ENCODE results near the gene RSPO3. TPM values are rescaled to one million over a fixed set of nuclear protein-coding genes. Genes with fewer than 3 reads are reported as not detected.

The RSPO3 gene
- total and polyA plus RNA-seq, 2 experiments from 2014 or later = 1.4 to 2.9 TPM

DNA sequence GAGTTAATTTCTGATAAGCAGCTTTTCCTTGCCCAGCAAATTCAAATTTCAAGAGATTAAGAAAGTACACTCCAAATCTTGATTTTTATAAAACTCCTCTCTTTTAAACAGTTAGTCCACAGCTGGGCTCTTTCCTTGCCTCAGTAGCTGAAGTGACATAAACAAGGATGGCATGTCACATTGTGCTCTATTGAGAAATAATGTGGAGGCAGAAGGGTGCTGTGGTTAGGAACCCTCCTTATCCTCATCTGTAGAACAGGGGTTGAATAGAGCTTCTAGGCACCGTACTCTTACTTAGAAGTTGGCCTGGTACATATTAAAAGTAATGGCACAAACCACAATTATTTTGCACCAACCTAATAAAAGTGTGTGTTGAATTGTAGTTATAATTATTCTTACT is 70.3 kb downstream of the RSPO3 start:
- Histone ChIP-seq H2AFZ (no peak overlapping the region), H3K9ac (no peak overlapping the region), H4K20me1 (ENCODE audit: insufficient read depth) (no peaks in the 10 kb centered on the region), H3F3A (ENCODE audit: insufficient read depth) (peaks cover 23% of the 10 kb centered on the region), H3K79me2 (ENCODE audit: insufficient read depth) (no peaks in the 10 kb centered on the region), H3K4me3 (no peak overlapping the region), H3K4me1 (ENCODE audit: insufficient read depth) (peaks cover 29% of the 10 kb centered on the region), H3K27ac (no peak overlapping the region), H3K4me2 (ENCODE audit: unreplicated experiment) (no peak overlapping the region), H3K27me3 (replicated peaks; ENCODE audit: insufficient read depth) (no peaks in the 10 kb centered on the region), H3K9me3 (ENCODE audit: low read depth) (no peaks in the 10 kb centered on the region), H3K9me2 (ENCODE audit: insufficient read depth) (no peaks in the 10 kb centered on the region), H3K36me3 (ENCODE audit: low read depth) (no peaks in the 10 kb centered on the region)
- 83 to 95% methylated on average over 1 of the region's 1 CpG for WGBS, 2 experiments (ENCODE audit: low coverage in 1 of 2, low lambda C conversion rate in 2 of 2, missing lambda C conversion rate in 2 of 2)
- in situ Hi-C loops (cut with MboI) = no loop called here
- TF ChIP-seq EZH2phosphoT487 (IDR thresholded peaks at IDR 0.05; ENCODE audit: insufficient read depth, low read depth) = no peak
- TF ChIP-seq EZH2 (IDR thresholded peaks at IDR 0.05; ENCODE audit: insufficient read depth, poor library complexity, severe bottlenecking) = no peak
- DNase-seq = peak; percentile 15

- peaks cover 29% of the 10 kb centered on the region for H3K4me1 ChIP-seq (ENCODE audit: insufficient read depth)
- peaks cover 23% of the 10 kb centered on the region for H3F3A ChIP-seq (ENCODE audit: insufficient read depth)
- no peak for TF ChIP-seq EZH2phosphoT487 (IDR thresholded peaks at IDR 0.05; ENCODE audit: insufficient read depth, low read depth)
- in situ Hi-C loops (cut with MboI) = no loop called here
- H3K9ac ChIP-seq = no peak overlapping the region
- no peak overlapping the region for H3K27ac ChIP-seq
- no peak overlapping the region for H3K4me3 ChIP-seq
- H3K9me2 ChIP-seq (ENCODE audit: insufficient read depth) = no peaks in the 10 kb centered on the region
- H3K36me3 ChIP-seq (ENCODE audit: low read depth) = no peaks in the 10 kb centered on the region
- 0 to 4% methylated on average over 2 of the region's 2 CpGs for WGBS, 2 experiments (ENCODE audit: low coverage in 1 of 2, low lambda C conversion rate in 2 of 2, missing lambda C conversion rate in 2 of 2)
- no peaks in the 10 kb centered on the region for H3K79me2 ChIP-seq (ENCODE audit: insufficient read depth)
- no peaks in the 10 kb centered on the region for H3K9me3 ChIP-seq (ENCODE audit: low read depth)
- H2AFZ ChIP-seq = no peak overlapping the region
- H3K4me2 ChIP-seq (ENCODE audit: unreplicated experiment) = no peak overlapping the region
- no peaks in the 10 kb centered on the region for H3K27me3 ChIP-seq (replicated peaks; ENCODE audit: insufficient read depth)
- peak; percentile 80 for DNase-seq
- H4K20me1 ChIP-seq (ENCODE audit: insufficient read depth) = no peaks in the 10 kb centered on the region
These were observed 72.1 kb downstream of the RSPO3 start for GRCh38 chr6:127190552-127190951.

GRCh38 chr6:127191716-127192115 is 73.2 kb downstream of the RSPO3 start:
- DNase-seq = peak; percentile 88
- no peak for TF ChIP-seq EZH2 (IDR thresholded peaks at IDR 0.05; ENCODE audit: insufficient read depth, poor library complexity, severe bottlenecking)
- no peak for TF ChIP-seq EZH2phosphoT487 (IDR thresholded peaks at IDR 0.05; ENCODE audit: insufficient read depth, low read depth)
- H2AFZ ChIP-seq = no peak overlapping the region
- no peak overlapping the region for H3K9ac ChIP-seq
- no peaks in the 10 kb centered on the region for H3K27me3 ChIP-seq (replicated peaks; ENCODE audit: insufficient read depth)
- H3F3A ChIP-seq (ENCODE audit: insufficient read depth) = peaks cover 23% of the 10 kb centered on the region
- no peaks in the 10 kb centered on the region for H3K79me2 ChIP-seq (ENCODE audit: insufficient read depth)
- no peaks in the 10 kb centered on the region for H4K20me1 ChIP-seq (ENCODE audit: insufficient read depth)
- no peak overlapping the region for H3K4me3 ChIP-seq
- H3K4me2 ChIP-seq (ENCODE audit: unreplicated experiment) = peak overlapping the region; percentile 43
- in situ Hi-C loops (cut with MboI) = no loop called here
- no peaks in the 10 kb centered on the region for H3K9me2 ChIP-seq (ENCODE audit: insufficient read depth)
- no peaks in the 10 kb centered on the region for H3K9me3 ChIP-seq (ENCODE audit: low read depth)
- H3K4me1 ChIP-seq (ENCODE audit: insufficient read depth) = peaks cover 29% of the 10 kb centered on the region
- WGBS, 2 experiments (ENCODE audit: low coverage in 1 of 2, low lambda C conversion rate in 2 of 2, missing lambda C conversion rate in 2 of 2) = 11 to 14% methylated on average over 1 of the region's 1 CpG
- peak overlapping the region; percentile 57 for H3K27ac ChIP-seq
- no peaks in the 10 kb centered on the region for H3K36me3 ChIP-seq (ENCODE audit: low read depth)

GRCh38 chr6:127192911-127193541 is 74.6 kb downstream of the RSPO3 start:
- 0 out of 2 replicates have a peak overlapping the region, but pooled peaks have one; percentile 13 for H3K9ac ChIP-seq
- no peaks in the 10 kb centered on the region for H3K36me3 ChIP-seq (ENCODE audit: low read depth)
- H3K79me2 ChIP-seq (ENCODE audit: insufficient read depth) = no peaks in the 10 kb centered on the region
- peak; percentile 81 for DNase-seq
- H3K4me3 ChIP-seq = no peak overlapping the region
- TF ChIP-seq EZH2 (IDR thresholded peaks at IDR 0.05; ENCODE audit: insufficient read depth, poor library complexity, severe bottlenecking) (no peak), EZH2phosphoT487 (IDR thresholded peaks at IDR 0.05; ENCODE audit: insufficient read depth, low read depth) (no peak)
- 0 out of 2 replicates have a peak overlapping the region, but pooled peaks have one; percentile 6 for H2AFZ ChIP-seq
- in situ Hi-C loops (cut with MboI) = no loop called here
- peak overlapping the region; percentile 23 for H3K4me2 ChIP-seq (ENCODE audit: unreplicated experiment)
- no peaks in the 10 kb centered on the region for H4K20me1 ChIP-seq (ENCODE audit: insufficient read depth)
- H3K27me3 ChIP-seq (replicated peaks; ENCODE audit: insufficient read depth) = no peaks in the 10 kb centered on the region
- H3K4me1 ChIP-seq (ENCODE audit: insufficient read depth) = peaks cover 30% of the 10 kb centered on the region
- 22 to 24% methylated on average over 3 of the region's 3 CpGs for WGBS, 2 experiments (ENCODE audit: low coverage in 1 of 2, low lambda C conversion rate in 2 of 2, missing lambda C conversion rate in 2 of 2)
- H3K27ac ChIP-seq = peak overlapping the region; percentile 57
- no peaks in the 10 kb centered on the region for H3K9me2 ChIP-seq (ENCODE audit: insufficient read depth)
- peaks cover 23% of the 10 kb centered on the region for H3F3A ChIP-seq (ENCODE audit: insufficient read depth)
- H3K9me3 ChIP-seq (ENCODE audit: low read depth) = no peaks in the 10 kb centered on the region

All from GM23248 (cell line).